Progenitor cell of endocrine pancreas (in vitro differentiated cells): ENCODE results near the gene SHISA6. TPM values are rescaled to one million over a fixed set of nuclear protein-coding genes. Genes with fewer than 3 reads are reported as not detected.

Experiments used
- DNase-seq: peaks from one replicate; pipeline ENCODE4 v3.0.0; 2021; ENCODE audit warnings: low spot score; ENCODE audit not compliant: unreplicated experiment
- H3K27ac Mint-ChIP-seq: 2 replicates; pipeline ENCODE4 v1.8.0; 2021; ENCODE audit warnings: mild to moderate bottlenecking, moderate library complexity, mixed read lengths
- H3K27me3 Mint-ChIP-seq: 2 replicates; pipeline ENCODE4 v1.8.0; 2021; ENCODE audit warnings: mixed read lengths
- H3K36me3 Mint-ChIP-seq: 2 replicates; pipeline ENCODE4 v1.8.0; 2022; ENCODE audit warnings: mixed read lengths; ENCODE audit not compliant: insufficient read depth
- H3K4me1 Mint-ChIP-seq: 2 replicates; pipeline ENCODE4 v1.8.0; 2021; ENCODE audit warnings: low read depth, mixed read lengths
- H3K4me3 Mint-ChIP-seq: 2 replicates; pipeline ENCODE4 v1.8.0; 2021; ENCODE audit warnings: low read depth, mild to moderate bottlenecking, moderate library complexity, mixed read lengths
- H3K9me3 Mint-ChIP-seq: 2 replicates; pipeline ENCODE4 v1.8.0; 2021; ENCODE audit warnings: low read depth, mixed read lengths
- total RNA-seq: library from RNA; stranded (reverse); gene quantifications from 2 replicates; pipeline ENCODE4 v1.2.1, GENCODE V29; 2021
- TF ChIP-seq, protein P1 (sequence below): fragments of 200-600 bp; sonication (generic); IDR thresholded peaks from one replicate; pipeline ENCODE4 v1.5.0; 2021; ENCODE audit warnings: antibody characterized with exemption, mild to moderate bottlenecking; ENCODE audit not compliant: unreplicated experiment

Gene SHISA6
- total RNA-seq, 1 donor from 2014 or later = 1.0 TPM

DNA sequence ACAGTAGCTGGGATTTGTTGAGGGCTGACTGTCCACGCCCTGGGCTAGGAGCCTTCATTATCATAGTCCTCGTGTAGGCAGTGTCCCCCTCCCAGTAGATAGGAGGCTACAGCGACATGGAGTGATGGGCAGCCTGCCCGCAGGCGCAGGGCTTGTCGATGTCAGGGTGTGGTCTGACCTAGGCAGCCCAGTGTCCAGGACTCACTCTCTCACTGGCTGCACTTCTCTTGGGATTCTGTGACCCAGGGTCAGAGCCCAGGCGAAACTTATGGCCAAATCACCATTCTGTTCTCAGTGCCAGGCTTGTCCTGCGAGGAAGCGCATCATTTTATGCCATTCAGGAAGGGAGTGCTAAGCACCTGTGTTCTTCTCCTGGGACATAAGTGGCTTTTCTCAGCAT is 32.6 kb downstream of the SHISA6 start:
- Mint-ChIP-seq H3K27ac (no peak overlapping the region), H3K4me1 (peaks cover 1% of the 10 kb centered on the region), H3K27me3 (peaks cover 7% of the 10 kb centered on the region), H3K4me3 (no peak overlapping the region), H3K36me3 (no peaks in the 10 kb centered on the region), H3K9me3 (no peaks in the 10 kb centered on the region)
- DNase-seq = no peak
- TF ChIP-seq, protein P1, sequence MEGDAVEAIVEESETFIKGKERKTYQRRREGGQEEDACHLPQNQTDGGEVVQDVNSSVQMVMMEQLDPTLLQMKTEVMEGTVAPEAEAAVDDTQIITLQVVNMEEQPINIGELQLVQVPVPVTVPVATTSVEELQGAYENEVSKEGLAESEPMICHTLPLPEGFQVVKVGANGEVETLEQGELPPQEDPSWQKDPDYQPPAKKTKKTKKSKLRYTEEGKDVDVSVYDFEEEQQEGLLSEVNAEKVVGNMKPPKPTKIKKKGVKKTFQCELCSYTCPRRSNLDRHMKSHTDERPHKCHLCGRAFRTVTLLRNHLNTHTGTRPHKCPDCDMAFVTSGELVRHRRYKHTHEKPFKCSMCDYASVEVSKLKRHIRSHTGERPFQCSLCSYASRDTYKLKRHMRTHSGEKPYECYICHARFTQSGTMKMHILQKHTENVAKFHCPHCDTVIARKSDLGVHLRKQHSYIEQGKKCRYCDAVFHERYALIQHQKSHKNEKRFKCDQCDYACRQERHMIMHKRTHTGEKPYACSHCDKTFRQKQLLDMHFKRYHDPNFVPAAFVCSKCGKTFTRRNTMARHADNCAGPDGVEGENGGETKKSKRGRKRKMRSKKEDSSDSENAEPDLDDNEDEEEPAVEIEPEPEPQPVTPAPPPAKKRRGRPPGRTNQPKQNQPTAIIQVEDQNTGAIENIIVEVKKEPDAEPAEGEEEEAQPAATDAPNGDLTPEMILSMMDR = no peak

DNA sequence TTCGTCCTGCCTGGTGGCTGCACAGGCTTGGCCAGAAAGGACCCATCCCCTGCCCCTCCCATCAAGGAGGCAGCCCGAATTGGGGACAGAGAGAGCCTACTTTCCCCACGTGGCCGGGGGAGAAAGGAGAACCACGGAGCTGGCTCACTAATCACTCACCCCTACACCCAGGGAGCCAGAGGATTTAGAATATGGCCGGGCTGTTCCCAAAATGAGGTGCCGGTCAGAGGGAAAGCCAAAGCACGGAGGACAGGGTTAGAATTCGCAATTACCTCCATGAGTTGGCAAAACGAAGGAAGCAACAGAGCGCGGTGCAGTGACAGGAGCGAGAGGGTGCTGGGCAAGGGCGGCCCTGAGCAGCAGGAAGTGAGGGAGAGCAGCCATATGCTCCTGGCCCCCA is 33.1 kb downstream of the SHISA6 start:
- Mint-ChIP-seq H3K36me3 (no peaks in the 10 kb centered on the region), H3K4me1 (peaks cover 2% of the 10 kb centered on the region), H3K27me3 (peaks cover 7% of the 10 kb centered on the region), H3K4me3 (no peak overlapping the region), H3K27ac (no peak overlapping the region), H3K9me3 (no peaks in the 10 kb centered on the region)
- TF ChIP-seq, protein P1 = no peak
- no peak for DNase-seq

- Mint-ChIP-seq H3K9me3 (peaks cover 5% of the 10 kb centered on the region), H3K27me3 (peaks cover 7% of the 10 kb centered on the region), H3K4me3 (no peak overlapping the region), H3K4me1 (peaks cover 6% of the 10 kb centered on the region), H3K36me3 (peaks cover 4% of the 10 kb centered on the region), H3K27ac (no peak overlapping the region)
- TF ChIP-seq, protein P1 = no peak
- no peak for DNase-seq
Observed at GRCh38 chr17:11276486-11276885, 35.5 kb downstream of the SHISA6 start.

GRCh38 chr17:11278186-11278991 is 37.4 kb downstream of the SHISA6 start:
- H3K27ac Mint-ChIP-seq = no peak overlapping the region

DNA sequence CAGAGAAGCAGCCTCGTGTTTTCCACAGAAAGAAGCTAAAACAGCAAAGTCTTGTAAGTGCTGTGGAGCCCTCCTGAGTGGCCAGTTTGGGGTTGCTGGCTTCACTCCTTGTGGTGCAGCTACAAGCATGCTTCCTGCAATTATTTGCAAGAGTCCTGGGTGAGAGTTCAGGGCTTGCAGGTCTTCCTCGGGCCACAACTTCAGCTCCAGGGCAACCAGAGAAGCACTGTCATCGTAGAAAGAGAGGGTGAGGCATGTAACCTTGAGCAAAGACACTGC is 37.9 kb downstream of the SHISA6 start:
- Mint-ChIP-seq H3K27ac (no peak overlapping the region), H3K4me3 (no peak overlapping the region), H3K36me3 (peaks cover 4% of the 10 kb centered on the region), H3K9me3 (peaks cover 8% of the 10 kb centered on the region), H3K27me3 (no peaks in the 10 kb centered on the region), H3K4me1 (peaks cover 6% of the 10 kb centered on the region)
- TF ChIP-seq, protein P1 = no peak
- no peak for DNase-seq

More at GRCh38 chr17:11278186-11278991, 37.4 kb downstream of the SHISA6 start:
- no peak overlapping the region for H3K4me3 Mint-ChIP-seq
- peaks cover 8% of the 10 kb centered on the region for H3K9me3 Mint-ChIP-seq
- TF ChIP-seq, protein P1 = no peak
- H3K4me1 Mint-ChIP-seq = peaks cover 6% of the 10 kb centered on the region
- H3K27me3 Mint-ChIP-seq = no peaks in the 10 kb centered on the region
- DNase-seq = no peak
- peaks cover 4% of the 10 kb centered on the region for H3K36me3 Mint-ChIP-seq
